Mesenchymal stem cell (in vitro differentiated cells and primary cell): Measurements from ENCODE around the gene PRPF40B.
A peak's percentile ranks its signal among the peaks of the same experiment; 100 is the strongest.

ENCODE experiments used
- DNase-seq: peaks from one replicate; pipeline ENCODE4 v3.0.0-alpha.2; 2013
- H2AFZ ChIP-seq: one replicate; pipeline ENCODE4 v1.6.1; 2013; ENCODE audit warnings: low read depth, mild to moderate bottlenecking, control low read depth, inconsistent platforms, low read length, moderate library complexity
- H2AK5ac ChIP-seq: 2 replicates; pipeline ENCODE4 v1.6.1; 2013; ENCODE audit warnings: low read length, moderate library complexity, mild to moderate bottlenecking, inconsistent platforms; ENCODE audit not compliant: severe bottlenecking
- H2BK120ac ChIP-seq: one replicate; pipeline ENCODE4 v1.6.1; 2013; ENCODE audit warnings: low read depth, mild to moderate bottlenecking, inconsistent platforms, low read length, moderate library complexity
- H2BK12ac ChIP-seq, 2 experiments: one replicate each; pipeline ENCODE4 v1.6.1; 2013; ENCODE audit warnings: inconsistent platforms in 2 of 2, low read length in 2 of 2, mild to moderate bottlenecking in 2 of 2, moderate library complexity in 2 of 2, control low read depth in 1 of 2
- H2BK15ac ChIP-seq: one replicate; pipeline ENCODE4 v1.6.1; 2013; ENCODE audit warnings: mild to moderate bottlenecking, low read depth, inconsistent platforms; ENCODE audit not compliant: poor library complexity, severe bottlenecking
- H2BK5ac ChIP-seq: 2 replicates; pipeline ENCODE4 v1.6.1; 2013; ENCODE audit warnings: low read depth, mild to moderate bottlenecking, low read length, control low read depth, inconsistent platforms; ENCODE audit not compliant: poor library complexity, severe bottlenecking
- H3K14ac ChIP-seq, 2 experiments: one replicate each; pipeline ENCODE4 v1.6.1; 2013; ENCODE audit warnings: inconsistent platforms in 2 of 2, low read length in 2 of 2, control low read depth in 1 of 2, mild to moderate bottlenecking in 1 of 2, moderate library complexity in 1 of 2
- H3K18ac ChIP-seq, 2 experiments: one replicate each; pipeline ENCODE4 v1.6.1; 2013; ENCODE audit warnings: inconsistent platforms in 2 of 2, low read length in 2 of 2, control low read depth in 1 of 2, low read depth in 1 of 2, mild to moderate bottlenecking in 1 of 2
- H3K23ac ChIP-seq, 2 experiments: one replicate each; pipeline ENCODE4 v1.6.1; 2013; ENCODE audit warnings: inconsistent platforms in 2 of 2, low read length in 2 of 2, mild to moderate bottlenecking in 2 of 2, moderate library complexity in 2 of 2, control low read depth in 1 of 2
- H3K27ac ChIP-seq: 2 replicates; pipeline ENCODE4 v1.5.1; 2013; ENCODE audit warnings: mild to moderate bottlenecking, moderate library complexity, low read length, control low read depth, inconsistent platforms; ENCODE audit not compliant: poor library complexity, severe bottlenecking
- H3K27me3 ChIP-seq, 2 experiments: 2 replicates each; pipeline versions ENCODE4 v1.6.1 to v1.7.0; 2013; ENCODE audit warnings: low read length in 2 of 2, mild to moderate bottlenecking in 2 of 2, moderate library complexity in 2 of 2, control low read depth in 1 of 2, inconsistent platforms in 1 of 2; ENCODE audit not compliant: control insufficient read depth in 1 of 2, insufficient read depth in 1 of 2
- H3K36me3 ChIP-seq, 2 experiments: 2 replicates each; pipeline versions ENCODE4 v1.6.1 to v1.7.0; 2013; ENCODE audit warnings: low read length in 2 of 2, control low read depth in 1 of 2, inconsistent platforms in 1 of 2, low read depth in 1 of 2, mild to moderate bottlenecking in 1 of 2; ENCODE audit not compliant: insufficient read depth in 2 of 2, control insufficient read depth in 1 of 2
- H3K4ac ChIP-seq, 2 experiments: one replicate each; pipeline ENCODE4 v1.6.1; 2013; ENCODE audit warnings: inconsistent platforms in 2 of 2, low read length in 2 of 2, mild to moderate bottlenecking in 2 of 2, moderate library complexity in 2 of 2, control low read depth in 1 of 2, low read depth in 1 of 2
- H3K4me1 ChIP-seq: 2 replicates; pipeline ENCODE4 v1.6.1; 2013; ENCODE audit warnings: low read depth, low read length, control low read depth; ENCODE audit not compliant: control insufficient read depth, insufficient read depth
- H3K4me2 ChIP-seq: 2 replicates; pipeline ENCODE4 v1.6.1; 2013; ENCODE audit warnings: low read length, mild to moderate bottlenecking, inconsistent platforms; ENCODE audit not compliant: poor library complexity, severe bottlenecking
- H3K4me3 ChIP-seq, 2 experiments: 2 replicates each; pipeline versions ENCODE4 v1.5.1 to v1.7.0; 2013; ENCODE audit warnings: low read length in 2 of 2, mild to moderate bottlenecking in 2 of 2, control low read depth in 1 of 2, low read depth in 1 of 2; ENCODE audit not compliant: insufficient read depth in 1 of 2
- H3K79me1 ChIP-seq: replicated peaks from 2 replicates; pipeline ENCODE4 v1.6.1; 2013; ENCODE audit warnings: mild to moderate bottlenecking, control low read depth, low read length, inconsistent platforms; ENCODE audit not compliant: poor library complexity, severe bottlenecking
- H3K9ac ChIP-seq: 2 replicates; pipeline ENCODE4 v1.7.0; 2013; ENCODE audit warnings: mild to moderate bottlenecking, low read length, moderate library complexity
- H3K9me3 ChIP-seq: 2 replicates; pipeline ENCODE4 v1.7.0; 2013; ENCODE audit warnings: mild to moderate bottlenecking, low read length; ENCODE audit not compliant: control insufficient read depth
- H4K8ac ChIP-seq: one replicate; pipeline ENCODE4 v1.6.1; 2013; ENCODE audit warnings: inconsistent platforms, mild to moderate bottlenecking, low read length, moderate library complexity
- H4K91ac ChIP-seq: one replicate; pipeline ENCODE4 v1.6.1; 2013; ENCODE audit warnings: mild to moderate bottlenecking, low read length, inconsistent platforms
- WGBS: methylation state at CpG from one replicate; pipeline ENCODE4 v1.1.7; 2013; ENCODE audit warnings: mixed read lengths; 5-methylcytosine and 5-hydroxymethylcytosine counted together

The PRPF40B gene

GRCh38 chr12:49644620-49644994 lies 21.2 kb downstream of the PRPF40B start:
- H3K18ac ChIP-seq, result no peak overlapping the region
- H3K4me2 ChIP-seq, result no peak overlapping the region
- H4K91ac ChIP-seq, result no peak overlapping the region
- no peaks in the 10 kb centered on the region for H3K4me1 ChIP-seq
- WGBS, result 0% methylated on average over 1 of the region's 2 CpGs
- no peaks in the 10 kb centered on the region for H3K9me3 ChIP-seq
- peak overlapping the region; percentile 3 for H2AK5ac ChIP-seq
- H3K79me1 ChIP-seq, result peaks cover 5% of the 10 kb centered on the region
- H3K36me3 ChIP-seq, result peaks cover 79 to 85% of the 10 kb centered on the region in 2 experiments
- H2BK120ac ChIP-seq, result no peak overlapping the region
- no peak overlapping the region for H3K27ac ChIP-seq
- H2AFZ ChIP-seq, result no peak overlapping the region
- H2BK5ac ChIP-seq, result no peak overlapping the region
- no peak overlapping the region for H2BK12ac ChIP-seq
- H3K14ac ChIP-seq, result no peak overlapping the region
- peak; percentile 80 for DNase-seq
- peak overlapping the region; percentile 37 for H3K9ac ChIP-seq
- no peak overlapping the region for H3K23ac ChIP-seq
- no peak overlapping the region for H2BK15ac ChIP-seq
- no peaks in the 10 kb centered on the region for H3K27me3 ChIP-seq
- no peak overlapping the region for H3K4me3 ChIP-seq
- no peak overlapping the region for H4K8ac ChIP-seq
- peak overlapping the region in 1 of 2 experiments; percentile 4 for H3K4ac ChIP-seq

- H3K14ac ChIP-seq, result no peak overlapping the region
- no peak overlapping the region for H3K9ac ChIP-seq
- no peak overlapping the region for H2AK5ac ChIP-seq
- peak overlapping the region in 1 of 2 experiments; percentile 29 for H2BK12ac ChIP-seq
- no peak overlapping the region for H2BK120ac ChIP-seq
- H3K4ac ChIP-seq, result no peak overlapping the region
- no peak overlapping the region for H2BK15ac ChIP-seq
- peaks cover 6% of the 10 kb centered on the region for H3K79me1 ChIP-seq
- 96% methylated on average over 6 of the region's 6 CpGs for WGBS
- no peak overlapping the region for H3K23ac ChIP-seq
- no peaks in the 10 kb centered on the region for H3K9me3 ChIP-seq
- H3K18ac ChIP-seq, result no peak overlapping the region
- H3K36me3 ChIP-seq, result peaks cover 86 to 87% of the 10 kb centered on the region in 2 experiments
- H4K91ac ChIP-seq, result peak overlapping the region; percentile 55
- H3K27ac ChIP-seq, result no peak overlapping the region
- no peak overlapping the region for H3K4me2 ChIP-seq
- H2BK5ac ChIP-seq, result no peak overlapping the region
- no peak for DNase-seq
- no peak overlapping the region for H4K8ac ChIP-seq
- H3K4me3 ChIP-seq, result no peak overlapping the region
- no peaks in the 10 kb centered on the region for H3K4me1 ChIP-seq
- no peak overlapping the region for H2AFZ ChIP-seq
- no peaks in the 10 kb centered on the region for H3K27me3 ChIP-seq
Measured at GRCh38 chr12:49645146-49646039, 22.0 kb downstream of the PRPF40B start.

GRCh38 chr12:49646331-49646830 lies 23.0 kb downstream of the PRPF40B start:
- no peak overlapping the region for H3K4me2 ChIP-seq
- no peak overlapping the region for H3K23ac ChIP-seq
- WGBS, result 98% methylated on average over 7 of the region's 7 CpGs
- no peak for DNase-seq
- no peak overlapping the region for H2BK15ac ChIP-seq
- H3K9me3 ChIP-seq, result no peaks in the 10 kb centered on the region
- no peak overlapping the region for H2BK120ac ChIP-seq
- H3K36me3 ChIP-seq, result peaks cover 86 to 94% of the 10 kb centered on the region in 2 experiments
- no peak overlapping the region for H3K9ac ChIP-seq
- H3K4me3 ChIP-seq, result no peak overlapping the region
- H4K8ac ChIP-seq, result no peak overlapping the region
- H2AFZ ChIP-seq, result no peak overlapping the region
- H3K27me3 ChIP-seq, result no peaks in the 10 kb centered on the region
- no peak overlapping the region for H3K4ac ChIP-seq
- no peaks in the 10 kb centered on the region for H3K4me1 ChIP-seq
- H3K79me1 ChIP-seq, result peaks cover 6% of the 10 kb centered on the region
- no peak overlapping the region for H2BK5ac ChIP-seq
- H3K18ac ChIP-seq, result no peak overlapping the region
- no peak overlapping the region for H4K91ac ChIP-seq
- H2BK12ac ChIP-seq, result no peak overlapping the region
- H3K27ac ChIP-seq, result no peak overlapping the region
- no peak overlapping the region for H2AK5ac ChIP-seq
- no peak overlapping the region for H3K14ac ChIP-seq

- WGBS, result 83% methylated on average over 8 of the region's 12 CpGs
- Histone ChIP-seq H3K18ac (no peak overlapping the region), H3K4me3 (no peak overlapping the region), H3K14ac (no peak overlapping the region), H3K4ac (no peak overlapping the region), H2BK12ac (peak overlapping the region in 1 of 2 experiments; percentile 21), H3K9me3 (no peaks in the 10 kb centered on the region), H2BK15ac (no peak overlapping the region), H2BK120ac (no peak overlapping the region), H2BK5ac (no peak overlapping the region), H3K79me1 (peaks cover 6% of the 10 kb centered on the region), H3K23ac (no peak overlapping the region), H3K36me3 (peaks cover 85 to 94% of the 10 kb centered on the region in 2 experiments), H2AK5ac (no peak overlapping the region), H3K4me1 (no peaks in the 10 kb centered on the region), H4K8ac (no peak overlapping the region), H3K4me2 (no peak overlapping the region), H3K27me3 (no peaks in the 10 kb centered on the region), H3K27ac (no peak overlapping the region), H4K91ac (no peak overlapping the region), H2AFZ (no peak overlapping the region), H3K9ac (no peak overlapping the region)
- DNase-seq, result no peak
Measured at GRCh38 chr12:49646871-49647654, 23.7 kb downstream of the PRPF40B start.
